Lower leg skin (tissue), 4 donors: ENCODE results near the gene CCDC85C. TPM values are rescaled to one million over a fixed set of nuclear protein-coding genes. Genes with fewer than 3 reads are reported as not detected.

Experiments
- DNase-seq, 2 donors: peaks; one replicate each; pipeline ENCODE4 v3.0.0-alpha.2; 2019; ENCODE audit warnings: low spot score in 2 of 2
- H3K4me3 ChIP-seq: fragments of 200-600 bp; sonication (generic); 2 replicates; pipeline ENCODE4 v1.5.1; 2017; ENCODE audit warnings: mild to moderate bottlenecking, low read depth; ENCODE audit not compliant: poor library complexity, severe bottlenecking
- POLR2A ChIP-seq, 2 donors: fragments of 450-650 bp; IDR thresholded peaks; one replicate each; pipeline ENCODE4 v1.6.1; 2016 to 2017; ENCODE audit warnings: antibody characterized with exemption in 2 of 2, mild to moderate bottlenecking in 1 of 2, moderate library complexity in 1 of 2
- WGBS, 2 donors: methylation state at CpG; one replicate each; pipeline ENCODE4 v1.1.5; 2018; 5-methylcytosine and 5-hydroxymethylcytosine counted together
- intact Hi-C: fragments of 100-400 bp; cut with DNase I; formaldehyde crosslinking; loops from one replicate; pipeline ENCODE4 v1.15.0; 2023; ENCODE audit warnings: low total_unique reads
- total RNA-seq, 4 donors: library from RNA; depleted of rRNA; stranded (reverse); fragments of >200 nt; gene quantifications; one replicate each; pipeline ENCODE4 v1.1.0, GENCODE V29; 2016
- TF ChIP-seq, protein P1 (sequence below), 3 donors: fragments of 450-650 bp; IDR thresholded peaks; one replicate each; pipeline ENCODE4 v1.5.1; 2016; ENCODE audit warnings: antibody characterized with exemption in 3 of 3, mild to moderate bottlenecking in 3 of 3, moderate library complexity in 2 of 3

The CCDC85C gene
- total RNA-seq, 4 donors from 2014 or later, result 17.2 to 47.7 (median 33.3) TPM

DNA sequence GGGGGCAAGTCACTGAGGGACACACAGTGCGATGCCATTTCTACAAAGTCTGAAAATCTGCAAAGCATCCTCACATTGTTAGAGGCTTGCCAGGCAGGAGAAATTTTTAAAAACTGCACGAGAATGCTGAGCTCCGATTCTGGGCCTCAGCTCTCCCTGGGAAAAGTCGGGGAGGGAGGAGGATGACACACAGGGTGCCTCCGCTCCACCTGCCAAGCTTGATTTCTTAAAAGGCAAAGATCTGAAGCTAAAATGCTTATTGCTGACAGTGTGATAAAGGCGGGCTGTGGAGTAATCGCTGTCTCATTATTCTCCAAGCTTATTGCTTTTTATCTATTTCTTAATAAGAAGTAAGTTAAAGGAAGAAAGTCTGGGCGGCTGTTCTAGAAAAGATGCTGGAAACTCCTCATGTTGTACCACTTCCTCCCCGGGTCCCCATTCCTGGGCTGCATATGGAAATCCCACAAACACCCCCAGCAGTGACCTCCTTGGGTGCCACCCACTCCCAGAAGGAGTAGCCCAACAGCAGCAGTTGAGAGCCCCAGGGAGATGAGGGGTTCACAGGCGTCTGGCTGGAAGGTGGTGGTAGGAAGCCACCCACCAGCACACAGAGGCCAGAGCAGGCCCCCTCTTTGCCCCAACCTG, 55.0 kb downstream of the CCDC85C start:
- intact Hi-C loops, result no loop called here
- H3K4me3 ChIP-seq, result no peak overlapping the region
- TF ChIP-seq POLR2A (IDR thresholded peaks at IDR 0.05), result no peak
- TF ChIP-seq, protein P1, sequence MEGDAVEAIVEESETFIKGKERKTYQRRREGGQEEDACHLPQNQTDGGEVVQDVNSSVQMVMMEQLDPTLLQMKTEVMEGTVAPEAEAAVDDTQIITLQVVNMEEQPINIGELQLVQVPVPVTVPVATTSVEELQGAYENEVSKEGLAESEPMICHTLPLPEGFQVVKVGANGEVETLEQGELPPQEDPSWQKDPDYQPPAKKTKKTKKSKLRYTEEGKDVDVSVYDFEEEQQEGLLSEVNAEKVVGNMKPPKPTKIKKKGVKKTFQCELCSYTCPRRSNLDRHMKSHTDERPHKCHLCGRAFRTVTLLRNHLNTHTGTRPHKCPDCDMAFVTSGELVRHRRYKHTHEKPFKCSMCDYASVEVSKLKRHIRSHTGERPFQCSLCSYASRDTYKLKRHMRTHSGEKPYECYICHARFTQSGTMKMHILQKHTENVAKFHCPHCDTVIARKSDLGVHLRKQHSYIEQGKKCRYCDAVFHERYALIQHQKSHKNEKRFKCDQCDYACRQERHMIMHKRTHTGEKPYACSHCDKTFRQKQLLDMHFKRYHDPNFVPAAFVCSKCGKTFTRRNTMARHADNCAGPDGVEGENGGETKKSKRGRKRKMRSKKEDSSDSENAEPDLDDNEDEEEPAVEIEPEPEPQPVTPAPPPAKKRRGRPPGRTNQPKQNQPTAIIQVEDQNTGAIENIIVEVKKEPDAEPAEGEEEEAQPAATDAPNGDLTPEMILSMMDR (IDR thresholded peaks at IDR 0.05), result no peak
- no peak for DNase-seq
- WGBS, 2 donors, result 67 to 73% methylated on average over 10 of the region's 10 CpGs

DNA sequence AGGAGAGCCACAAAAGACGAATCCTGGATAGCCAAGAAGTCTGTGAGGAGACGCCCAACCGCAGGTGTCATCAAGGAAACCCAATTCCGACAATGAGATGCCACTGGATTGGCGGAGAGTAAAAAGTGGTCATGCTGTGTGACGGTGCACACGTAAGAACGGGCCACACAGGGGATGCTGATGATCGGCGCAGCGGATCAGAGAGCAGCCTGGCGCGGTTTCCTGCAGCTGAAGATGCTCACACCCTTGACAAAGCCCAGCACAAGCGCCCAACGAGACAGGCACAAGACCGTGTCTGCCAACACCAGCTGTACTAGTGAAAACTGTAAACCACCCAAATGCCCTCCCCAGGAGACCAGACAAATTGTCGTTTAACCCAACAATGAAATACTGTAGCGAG, 55.8 kb downstream of the CCDC85C start:
- no peak for TF ChIP-seq POLR2A (IDR thresholded peaks at IDR 0.05)
- TF ChIP-seq, protein P1 (IDR thresholded peaks at IDR 0.05), result no peak
- intact Hi-C loops, result no loop called here
- no peak overlapping the region for H3K4me3 ChIP-seq
- no peak for DNase-seq
- 88 to 91% methylated on average over 18 of the region's 18 CpGs for WGBS, 2 donors

DNA sequence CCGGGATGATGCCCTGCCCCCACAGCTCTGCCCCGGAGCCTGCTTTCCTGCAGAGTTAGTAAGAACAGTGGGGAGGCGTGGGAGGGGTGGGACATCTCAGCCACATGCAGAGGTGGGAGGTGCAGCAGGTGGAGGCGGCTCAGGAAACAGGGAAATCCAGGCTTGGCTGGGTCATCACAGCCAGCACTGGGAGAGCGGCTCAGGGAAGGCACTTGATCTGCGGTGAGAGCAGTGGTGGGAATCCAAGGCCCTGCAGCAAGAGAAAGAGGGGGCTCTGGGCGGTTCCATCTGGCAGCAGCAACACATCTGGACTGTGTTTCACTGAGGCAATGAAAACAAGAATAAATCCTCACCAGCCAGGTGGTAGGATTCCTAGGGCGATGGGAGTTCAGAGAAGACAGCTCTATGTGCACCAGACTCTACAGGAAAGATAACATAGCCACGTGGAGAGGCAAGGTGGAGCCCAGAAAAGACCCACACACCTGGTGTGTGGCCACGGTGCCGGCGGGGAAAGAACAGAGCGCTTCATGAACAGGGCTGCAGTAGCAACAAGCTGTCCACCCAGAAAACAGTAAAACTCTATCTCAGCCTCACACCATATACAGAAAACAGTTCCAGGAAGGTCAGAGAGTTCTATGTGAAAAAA, 57.6 kb downstream of the CCDC85C start:
- no peak for DNase-seq
- H3K4me3 ChIP-seq, result no peak overlapping the region
- TF ChIP-seq, protein P1 (IDR thresholded peaks at IDR 0.05), result no peak
- TF ChIP-seq POLR2A (IDR thresholded peaks at IDR 0.05), result no peak
- intact Hi-C loops, result no loop called here
- WGBS, 2 donors, result 45 to 47% methylated on average over 13 of the region's 13 CpGs

DNA sequence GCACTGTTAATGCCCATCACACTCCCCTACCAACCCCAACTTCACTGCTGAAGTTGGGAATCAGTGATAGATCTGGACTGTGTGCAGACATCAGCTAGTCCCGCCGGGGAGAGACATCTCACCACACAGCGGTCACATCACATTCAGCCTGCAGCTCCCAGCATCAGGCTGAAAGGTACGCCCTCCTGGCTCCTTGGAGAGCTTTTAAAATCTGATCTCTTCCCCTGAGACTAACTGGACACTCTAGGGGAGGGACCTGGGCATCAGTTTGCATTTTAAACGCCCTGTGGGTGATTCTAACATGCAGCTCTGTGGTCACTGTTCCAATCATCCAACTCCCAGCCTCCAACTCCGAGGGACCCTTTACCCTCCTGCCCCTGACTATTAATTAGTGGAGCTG, 58.4 kb downstream of the CCDC85C start:
- DNase-seq, result no peak
- intact Hi-C loops, result no loop called here
- no peak overlapping the region for H3K4me3 ChIP-seq
- WGBS, 2 donors, result 63 to 70% methylated on average over 6 of the region's 6 CpGs
- no peak for TF ChIP-seq POLR2A (IDR thresholded peaks at IDR 0.05)
- TF ChIP-seq, protein P1 (IDR thresholded peaks at IDR 0.05), result no peak

DNA sequence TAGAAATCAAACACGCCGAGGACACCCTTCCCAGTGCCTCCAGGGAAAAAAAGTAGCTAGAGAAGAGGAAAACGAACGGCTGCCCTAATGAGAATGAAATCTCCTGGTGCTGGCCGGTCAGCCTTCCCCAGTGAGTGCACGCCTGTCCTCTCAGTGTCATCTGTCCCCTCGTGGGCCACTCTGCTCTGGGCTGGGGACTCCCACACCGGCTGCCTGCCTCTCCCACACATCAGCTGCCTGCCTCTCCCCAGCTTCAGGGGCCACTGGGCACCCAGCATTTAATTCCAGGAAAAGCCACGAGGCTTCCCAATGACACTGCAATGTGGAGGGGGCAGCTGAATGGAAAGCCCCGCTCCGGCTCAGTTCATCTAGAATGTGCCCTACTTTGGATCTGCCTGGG, 59.0 kb downstream of the CCDC85C start:
- 70 to 76% methylated on average over 11 of the region's 11 CpGs for WGBS, 2 donors
- no peak for TF ChIP-seq POLR2A (IDR thresholded peaks at IDR 0.05)
- TF ChIP-seq, protein P1 (IDR thresholded peaks at IDR 0.05), result no peak
- DNase-seq, result no peak
- intact Hi-C loops, result no loop called here
- no peak overlapping the region for H3K4me3 ChIP-seq
